ENCODE measurements around the gene TRIM75. TPM values are rescaled to one million over a fixed set of nuclear protein-coding genes. Genes with fewer than 3 reads are reported as not detected.
"Not testable (repeated sequence)": the region's sequence is repeated elsewhere in the genome, so short reads cannot be mapped to it uniquely, and the experiment has no call there.

Gene TRIM75
- polyA plus RNA-seq, 1 of the 3 experiments (the other 2 are of a cell fraction), result not detected

- Histone ChIP-seq H3F3A (replicated peaks; ENCODE audit: insufficient read depth) (no peaks in the 10 kb centered on the region), H3K4me3 (ENCODE audit: low read depth in 2 of 2, low read length in 1 of 2) (no peak overlapping the region), H3K4me1 (ENCODE audit: control insufficient read depth in 1 of 2, insufficient read depth in 2 of 2, low read depth in 1 of 2, low read length in 1 of 2) (no peaks in the 10 kb centered on the region), H3K9ac (no peak overlapping the region), H3K27ac (ENCODE audit: low read depth in 2 of 2, low read length in 1 of 2) (no peak overlapping the region), H3K36me3 (replicated peaks in 1 of 2; ENCODE audit: control insufficient read depth in 1 of 2, insufficient read depth in 2 of 2, low read length in 1 of 2) (peaks cover 3 to 6% of the 10 kb centered on the region in 2 experiments), H3K27me3 (ENCODE audit: insufficient read depth) (no peaks in the 10 kb centered on the region), H3K9me2 (no peaks in the 10 kb centered on the region), H3K9me3 (no peaks in the 10 kb centered on the region), H3K79me2 (ENCODE audit: insufficient read depth) (no peaks in the 10 kb centered on the region), H3K4me2 (no peak overlapping the region), H2AFZ (ENCODE audit: low read depth) (no peak overlapping the region), H4K20me1 (ENCODE audit: insufficient read depth) (no peaks in the 10 kb centered on the region)
- no peak for TF ChIP-seq TEAD4 (IDR thresholded peaks at IDR 0.05; ENCODE audit: borderline replicate concordance, insufficient read depth)
- TF ChIP-seq MEF2A (IDR thresholded peaks at IDR 0.05; ENCODE audit: borderline replicate concordance, low read depth), result no peak
- no peak for TF ChIP-seq GABPA (IDR thresholded peaks at IDR 0.05; ENCODE audit: low read depth)
- TF ChIP-seq, protein P1, sequence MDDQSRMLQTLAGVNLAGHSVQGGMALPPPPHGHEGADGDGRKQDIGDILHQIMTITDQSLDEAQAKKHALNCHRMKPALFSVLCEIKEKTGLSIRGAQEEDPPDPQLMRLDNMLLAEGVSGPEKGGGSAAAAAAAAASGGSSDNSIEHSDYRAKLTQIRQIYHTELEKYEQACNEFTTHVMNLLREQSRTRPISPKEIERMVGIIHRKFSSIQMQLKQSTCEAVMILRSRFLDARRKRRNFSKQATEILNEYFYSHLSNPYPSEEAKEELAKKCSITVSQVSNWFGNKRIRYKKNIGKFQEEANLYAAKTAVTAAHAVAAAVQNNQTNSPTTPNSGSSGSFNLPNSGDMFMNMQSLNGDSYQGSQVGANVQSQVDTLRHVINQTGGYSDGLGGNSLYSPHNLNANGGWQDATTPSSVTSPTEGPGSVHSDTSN (IDR thresholded peaks at IDR 0.05), result no peak
- TF ChIP-seq YY1 (IDR thresholded peaks at IDR 0.05; ENCODE audit: low read depth), result no peak
- TF ChIP-seq RCOR1 (IDR thresholded peaks at IDR 0.05; ENCODE audit: low read length), result no peak
- TF ChIP-seq ZBTB33 (IDR thresholded peaks at IDR 0.05; ENCODE audit: borderline replicate concordance, low read depth), result no peak
- no peak for TF ChIP-seq FOSL2 (IDR thresholded peaks at IDR 0.05; ENCODE audit: borderline replicate concordance, low read depth)
- TF ChIP-seq FOXM1 (IDR thresholded peaks at IDR 0.05; ENCODE audit: low read depth), result no peak
- no peak for TF ChIP-seq CHD2 (IDR thresholded peaks at IDR 0.05; ENCODE audit: low read length, partially characterized antibody)
- TF ChIP-seq NRF1 (IDR thresholded peaks at IDR 0.05; ENCODE audit: low read depth, low read length), result no peak
- no peak for TF ChIP-seq SIN3A (IDR thresholded peaks at IDR 0.05; ENCODE audit: borderline replicate concordance, low read depth, low read length)
- TF ChIP-seq, protein P2, sequence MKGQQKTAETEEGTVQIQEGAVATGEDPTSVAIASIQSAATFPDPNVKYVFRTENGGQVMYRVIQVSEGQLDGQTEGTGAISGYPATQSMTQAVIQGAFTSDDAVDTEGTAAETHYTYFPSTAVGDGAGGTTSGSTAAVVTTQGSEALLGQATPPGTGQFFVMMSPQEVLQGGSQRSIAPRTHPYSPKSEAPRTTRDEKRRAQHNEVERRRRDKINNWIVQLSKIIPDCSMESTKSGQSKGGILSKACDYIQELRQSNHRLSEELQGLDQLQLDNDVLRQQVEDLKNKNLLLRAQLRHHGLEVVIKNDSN (IDR thresholded peaks at IDR 0.05; ENCODE audit: borderline replicate concordance, low read depth), result no peak
- TF ChIP-seq EP300 (IDR thresholded peaks at IDR 0.05; ENCODE audit: borderline replicate concordance in 1 of 2, low read depth in 1 of 2, low read length in 1 of 2), result no peak
- TF ChIP-seq EZH2phosphoT487 (IDR thresholded peaks at IDR 0.05; ENCODE audit: borderline replicate concordance, low read depth), result no peak
- TF ChIP-seq FOXJ3 (CRISPR knock-in tag; IDR thresholded peaks at IDR 0.05), result no peak
- no peak for TF ChIP-seq JUND (IDR thresholded peaks at IDR 0.05)
- no peak for TF ChIP-seq POLR2AphosphoS5 (IDR thresholded peaks at IDR 0.05; ENCODE audit: low read depth, low read length)
- WGBS (ENCODE audit: low lambda C conversion rate), result 97% methylated on average over 3 of the region's 3 CpGs
- ChIA-PET CTCF (no interaction called here), POLR2A (no interaction called here)
- no peak for DNase-seq
Measured at GRCh38 chr4:165088366-165088765, 34.7 kb downstream of the TRIM75 start.

- H3K4me1 ChIP-seq (ENCODE audit: control insufficient read depth in 1 of 2, insufficient read depth in 2 of 2, low read depth in 1 of 2, low read length in 1 of 2); H3K9ac ChIP-seq; H2AFZ ChIP-seq (ENCODE audit: low read depth); CTCF ChIA-PET; H3K4me2 ChIP-seq; POLR2A ChIA-PET; H3K4me3 ChIP-seq (ENCODE audit: low read depth in 2 of 2, low read length in 1 of 2); H3K27ac ChIP-seq (ENCODE audit: low read depth in 2 of 2, low read length in 1 of 2); H4K20me1 ChIP-seq (ENCODE audit: insufficient read depth); H3K36me3 ChIP-seq (replicated peaks in 1 of 2; ENCODE audit: control insufficient read depth in 1 of 2, insufficient read depth in 2 of 2, low read length in 1 of 2); DNase-seq; H3F3A ChIP-seq (replicated peaks; ENCODE audit: insufficient read depth); H3K9me2 ChIP-seq; H3K9me3 ChIP-seq; H3K79me2 ChIP-seq (ENCODE audit: insufficient read depth); H3K27me3 ChIP-seq (ENCODE audit: insufficient read depth): not testable (repeated sequence)
- 96% methylated on average over 8 of the region's 8 CpGs for WGBS (ENCODE audit: low lambda C conversion rate)
Measured at GRCh38 chr4:165092187-165092586, 38.5 kb downstream of the TRIM75 start.

Data from SK-N-SH (cell line).